HG03565 (cell line): ENCODE data around the gene VPREB1.
"Not testable (repeated sequence)": the region's sequence is repeated elsewhere in the genome, so short reads cannot be mapped to it uniquely, and the experiment has no call there.

Experiments
- ATAC-seq: cut with Tn5 transposase; IDR thresholded peaks from one replicate; pipeline ENCODE4 v1.9.1; 2021; ENCODE audit warnings: mild to moderate bottlenecking, moderate library complexity; ENCODE audit not compliant: unreplicated experiment

Gene VPREB1

DNA sequence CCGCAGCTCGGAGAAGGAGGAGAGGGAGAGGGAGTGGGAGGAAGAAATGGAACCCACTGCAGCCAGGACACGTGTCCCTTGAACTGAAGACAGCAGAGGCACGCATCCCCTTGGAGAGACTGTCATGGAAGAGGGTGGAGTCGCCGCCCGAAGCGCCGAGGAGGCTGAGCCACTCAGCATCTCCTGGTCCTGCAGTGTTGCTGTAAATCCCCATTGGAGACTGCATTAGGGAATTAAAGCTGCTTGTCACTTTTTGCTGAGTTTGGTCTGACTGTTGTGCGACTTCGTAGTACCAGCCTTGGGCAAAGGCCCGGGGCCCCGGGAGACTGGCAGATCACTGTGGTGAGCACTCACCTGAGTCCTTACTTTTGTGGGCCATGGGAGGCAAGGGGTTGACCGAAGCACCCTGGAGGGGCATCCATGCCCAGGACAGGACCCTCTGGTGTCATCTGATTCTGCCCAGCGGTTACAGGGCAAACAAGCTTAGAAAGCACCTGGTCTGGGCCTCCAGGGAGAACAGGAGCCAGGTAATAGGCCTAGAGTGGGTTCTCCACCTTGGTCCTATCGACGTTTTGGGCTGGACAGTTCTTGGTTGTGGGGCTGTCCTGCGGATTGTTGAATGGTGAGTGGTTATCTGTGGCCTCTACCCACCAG, 797 bp downstream of the VPREB1 start:
- no peak for ATAC-seq

DNA sequence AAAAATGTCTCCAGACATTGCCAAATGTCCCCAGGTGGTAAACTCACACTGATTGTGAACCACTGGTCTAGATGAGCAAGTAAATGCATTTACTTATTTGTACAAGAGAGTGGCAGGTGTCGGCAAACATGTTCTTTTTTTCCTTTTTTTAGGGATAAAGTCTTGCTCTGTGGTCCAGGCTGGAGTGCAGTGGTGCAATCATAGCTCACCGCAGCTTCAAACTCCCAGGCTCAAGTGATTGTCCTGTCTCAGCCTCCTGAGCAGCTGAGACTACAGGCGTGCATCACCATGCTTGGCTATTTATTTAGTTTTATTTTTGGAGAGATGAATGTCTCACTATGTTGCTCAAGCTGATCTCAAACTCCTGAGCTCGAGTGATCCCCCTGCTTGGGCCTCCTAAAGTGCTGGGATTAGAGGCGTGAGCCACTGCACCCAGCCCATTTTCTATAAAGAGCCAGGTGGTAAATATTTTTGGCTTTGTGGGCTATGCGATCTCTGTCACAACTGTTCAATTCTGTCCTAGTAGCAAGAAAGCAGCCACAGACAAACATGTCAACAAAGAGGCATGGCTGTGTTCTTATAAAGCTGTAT, 1.4 kb downstream of the VPREB1 start:
- ATAC-seq, result no peak

DNA sequence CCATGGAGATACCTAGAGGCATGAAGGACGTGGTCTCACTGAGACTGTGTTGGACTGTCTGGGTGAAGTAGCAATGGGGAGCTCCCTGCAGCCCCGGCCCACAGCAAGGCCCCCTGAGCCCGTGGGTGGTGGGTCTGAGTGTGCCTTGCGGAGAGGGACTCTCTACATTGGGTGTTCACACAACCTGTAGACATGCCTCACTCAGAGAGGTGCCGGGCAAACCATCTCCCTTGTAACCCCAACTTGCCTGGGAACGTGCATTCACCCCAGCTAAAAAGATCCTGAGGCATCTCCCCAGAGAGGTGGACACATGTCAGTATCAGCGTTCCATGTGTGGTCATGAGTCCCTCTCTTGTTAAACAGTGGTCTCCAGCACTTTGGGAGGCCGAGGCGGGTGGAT, 2.1 kb downstream of the VPREB1 start:
- no peak for ATAC-seq

DNA sequence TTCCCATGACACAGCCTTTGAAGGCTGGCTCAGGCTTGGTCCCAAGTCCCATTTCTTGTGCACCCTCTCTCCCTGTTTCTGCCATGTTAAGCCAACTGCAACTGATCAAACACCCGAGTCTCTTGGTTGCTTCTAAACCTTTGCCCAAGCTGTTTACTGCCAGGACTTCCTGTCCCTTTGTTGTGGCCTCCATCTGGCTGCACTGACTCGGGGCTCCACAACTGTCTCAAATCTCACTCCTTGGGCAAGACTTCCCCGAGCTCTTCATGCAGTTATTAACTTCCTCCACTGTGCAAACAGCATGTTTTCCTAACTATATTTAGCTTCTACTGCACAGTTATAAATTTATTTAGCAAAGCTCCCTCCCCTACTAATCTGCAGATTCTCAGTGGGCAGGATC, 4.3 kb downstream of the VPREB1 start:
- ATAC-seq, result no peak

DNA sequence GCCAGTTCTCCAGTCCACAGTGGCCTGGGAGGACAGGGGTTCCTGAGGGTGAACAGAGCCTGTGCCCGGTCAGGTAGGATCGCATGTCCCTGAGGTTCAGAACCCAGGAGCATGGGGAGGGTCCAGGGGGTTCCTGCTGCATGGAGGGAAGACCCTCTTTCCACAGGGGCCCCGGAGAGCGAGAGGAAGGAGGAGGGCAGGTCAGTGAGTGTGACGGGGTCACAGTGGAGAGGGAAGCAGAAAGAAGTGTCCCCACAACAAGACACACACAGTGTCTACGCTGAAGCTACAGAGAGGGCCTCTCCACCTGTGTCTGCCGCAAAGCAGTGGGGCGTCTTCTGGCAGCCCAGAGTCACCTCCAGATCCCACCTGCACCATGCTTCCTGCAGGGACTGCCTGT, 6.1 kb downstream of the VPREB1 start:
- ATAC-seq, result not testable (repeated sequence)

DNA sequence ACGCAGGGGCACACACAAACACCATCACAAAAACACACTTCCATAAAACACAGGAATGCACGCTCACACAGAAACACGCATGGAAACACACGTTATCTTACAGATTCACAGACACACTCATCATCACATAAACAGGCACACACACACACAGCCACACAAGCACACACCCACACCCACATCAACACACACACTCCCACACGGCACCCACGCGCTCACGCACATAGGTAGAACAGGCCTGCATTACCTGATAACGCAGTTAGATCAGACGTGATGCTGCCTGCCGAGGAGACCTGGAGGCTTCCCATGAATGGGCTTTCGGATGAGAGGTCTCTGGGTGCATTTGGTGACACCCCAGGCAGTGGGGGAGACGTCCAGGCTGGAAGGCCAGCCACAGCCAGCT, 11.5 kb downstream of the VPREB1 start:
- not testable (repeated sequence) for ATAC-seq

DNA sequence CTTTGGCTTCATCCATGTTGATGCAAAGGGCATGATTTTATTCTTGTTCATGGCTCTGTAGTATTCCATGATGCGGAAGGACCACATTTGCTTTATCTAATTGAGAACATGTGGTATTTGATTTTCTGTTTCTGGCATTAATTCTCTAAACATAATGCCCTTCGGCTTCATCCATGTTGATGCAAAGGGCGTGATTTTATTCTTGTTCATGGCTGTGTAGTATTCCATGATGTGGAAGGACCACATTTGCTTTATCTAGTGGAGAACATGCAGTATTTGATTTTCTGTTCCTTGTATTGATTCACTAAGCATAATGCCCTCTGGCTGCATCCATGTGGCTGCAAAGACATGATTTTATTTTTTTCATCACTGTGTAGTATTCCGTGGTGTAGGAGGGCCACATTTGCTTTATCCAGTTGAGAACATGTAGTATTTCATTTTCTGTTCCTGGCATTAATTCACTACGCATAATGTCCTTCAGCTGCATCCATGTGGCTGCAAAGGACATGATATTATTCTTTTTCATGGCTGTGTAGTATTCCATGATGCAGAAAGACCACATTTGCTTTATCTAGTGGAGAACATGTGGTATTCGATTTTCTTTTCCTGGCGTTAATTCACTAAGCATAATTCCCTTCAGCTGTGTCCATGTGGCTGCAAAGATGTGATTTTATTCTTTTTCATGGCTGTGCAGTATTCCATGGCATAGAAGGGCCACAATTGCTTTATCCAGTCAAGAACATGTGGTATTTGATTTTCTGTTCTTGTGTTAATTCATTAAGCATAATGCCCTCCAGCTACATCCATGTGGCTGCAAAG, 14.2 kb downstream of the VPREB1 start:
- ATAC-seq, result not testable (repeated sequence)

DNA sequence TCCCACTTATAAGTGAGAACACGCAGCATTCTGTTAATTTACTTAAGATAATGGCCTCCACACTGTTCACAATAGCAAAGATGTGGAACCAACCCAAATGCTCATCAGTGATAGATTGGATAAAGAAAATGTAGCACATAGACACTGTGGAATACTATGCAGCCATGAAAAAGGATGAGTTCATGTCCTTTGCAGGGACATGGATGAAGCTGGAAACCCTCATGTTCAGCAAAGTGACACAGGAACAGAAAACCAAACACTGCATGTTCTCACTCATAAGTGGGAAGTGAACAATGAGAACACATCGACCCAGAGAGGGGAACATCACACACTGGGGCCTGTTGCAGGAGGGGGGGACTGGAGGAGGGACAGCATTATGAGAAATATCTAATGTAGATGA, 15.6 kb downstream of the VPREB1 start:
- not testable (repeated sequence) for ATAC-seq

DNA sequence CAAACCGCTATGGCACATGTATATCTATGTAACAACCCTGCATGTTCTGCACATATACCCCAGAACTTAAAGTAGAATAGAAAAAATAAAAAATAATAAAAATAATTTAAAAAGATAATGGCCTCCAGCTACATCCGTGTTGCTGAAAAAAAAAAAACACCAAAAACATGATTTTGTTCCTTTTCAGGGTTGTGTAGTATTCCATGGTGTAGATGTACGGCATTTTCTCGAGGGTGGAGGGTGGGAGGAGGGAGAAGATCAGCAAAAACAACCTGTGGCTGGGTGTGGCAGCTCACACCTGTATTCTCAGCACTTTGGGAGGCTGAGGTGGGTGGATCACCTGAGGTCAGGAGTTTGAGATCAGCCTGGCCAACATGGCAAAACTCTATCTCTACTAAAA, 16.0 kb downstream of the VPREB1 start:
- ATAC-seq, result not testable (repeated sequence)

DNA sequence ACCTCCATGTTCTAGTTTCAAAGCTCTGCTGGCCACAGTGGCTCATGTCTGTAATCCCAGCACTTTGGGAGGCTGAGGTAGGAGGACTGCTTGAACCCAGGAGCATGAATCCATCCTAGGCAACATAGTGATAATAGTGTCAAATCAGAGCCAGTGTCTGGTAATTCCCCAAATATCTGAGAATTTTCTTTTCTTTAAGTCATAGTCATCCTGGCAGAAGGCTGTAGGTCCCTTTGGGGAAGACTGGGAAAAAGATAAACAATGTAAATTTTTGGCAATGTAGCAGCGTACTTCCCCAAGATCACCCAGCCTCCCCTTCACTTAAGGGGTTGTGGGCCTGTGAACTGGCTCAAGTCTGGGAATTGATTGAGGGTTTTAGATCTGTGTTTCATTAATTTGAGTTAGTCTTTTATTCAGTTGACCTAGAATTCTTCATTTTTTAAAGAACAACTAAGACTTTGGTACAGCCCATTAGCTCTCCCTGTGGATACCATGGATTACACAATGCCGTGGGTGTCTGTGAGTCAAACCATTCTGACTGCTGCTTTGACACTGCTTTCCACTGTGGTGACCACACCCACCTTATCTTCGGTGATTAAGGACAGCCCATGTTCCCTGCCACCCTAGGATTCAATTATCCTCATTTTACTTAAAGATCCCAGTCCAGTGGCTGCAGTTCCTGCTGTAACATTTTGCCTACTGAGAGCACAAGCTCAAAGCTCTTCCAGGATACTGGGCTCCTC, 17.9 kb downstream of the VPREB1 start:
- ATAC-seq, result not testable (repeated sequence)

DNA sequence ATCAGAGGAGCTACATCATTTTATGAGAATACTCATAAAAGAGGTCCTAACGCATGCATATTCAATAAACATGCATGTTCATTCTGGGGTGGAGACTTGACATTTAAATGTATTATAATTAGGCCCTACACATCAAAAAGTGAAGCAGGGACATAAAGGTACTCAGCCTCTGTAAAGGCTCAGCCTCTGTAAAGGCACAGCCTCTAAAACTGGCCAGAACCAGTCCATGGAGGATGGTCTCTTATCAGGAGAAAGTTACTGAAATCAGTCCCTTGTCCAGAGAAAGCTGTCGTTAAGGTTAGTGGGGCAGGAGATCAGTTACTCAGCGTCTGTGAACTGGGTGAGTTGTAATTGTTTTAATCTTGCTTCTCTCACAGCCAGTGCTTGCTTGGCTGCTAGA, 19.2 kb downstream of the VPREB1 start:
- not testable (repeated sequence) for ATAC-seq

DNA sequence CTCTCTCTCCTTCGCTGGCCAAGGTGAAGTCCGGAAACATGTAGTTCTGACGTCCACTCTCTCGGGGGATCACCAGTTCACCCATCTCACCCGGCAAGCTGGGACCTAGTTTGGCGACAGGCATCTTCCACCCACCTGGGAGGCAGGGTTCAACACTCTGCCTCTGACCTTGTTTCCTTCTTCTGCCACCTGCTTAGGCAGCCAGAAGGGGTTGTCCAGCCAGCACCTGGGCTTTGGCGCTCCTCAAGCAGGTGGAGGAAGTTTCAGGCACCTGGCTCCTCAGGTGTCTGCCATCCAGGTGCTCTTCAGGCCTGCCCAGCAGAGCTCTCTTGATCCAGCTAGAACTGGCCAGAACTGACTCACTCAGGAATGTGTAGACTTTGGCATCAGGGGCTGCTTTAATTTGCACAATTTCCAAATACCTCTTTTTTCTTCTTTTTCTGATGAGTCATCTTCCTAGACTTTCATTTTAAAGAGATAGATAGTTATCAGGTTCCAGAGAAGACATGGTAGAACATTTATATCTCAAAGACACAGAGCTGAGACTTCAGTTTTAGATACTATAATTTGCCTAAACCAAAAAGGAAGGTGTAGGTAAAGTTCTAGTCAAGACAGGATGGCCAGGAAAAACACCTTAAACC, 25.6 kb downstream of the VPREB1 start:
- not testable (repeated sequence) for ATAC-seq

DNA sequence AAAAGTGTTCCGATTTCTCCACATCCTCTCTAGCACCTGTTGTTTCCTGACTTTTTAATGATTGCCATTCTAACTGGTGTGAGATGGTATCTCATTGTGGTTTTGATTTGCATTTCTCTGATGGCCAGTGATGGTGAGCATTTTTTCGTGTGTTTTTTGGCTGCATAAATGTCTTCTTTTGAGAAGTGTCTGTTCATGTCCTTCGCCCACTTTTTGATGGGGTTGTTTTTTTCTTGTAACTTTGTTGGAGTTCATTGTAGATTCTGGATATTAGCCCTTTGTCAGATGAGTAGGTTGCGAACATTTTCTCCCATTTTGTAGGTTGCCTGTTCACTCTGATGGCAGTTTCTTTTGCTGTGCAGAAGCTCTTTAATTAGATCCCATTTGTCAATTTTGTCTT, 32.8 kb downstream of the VPREB1 start:
- not testable (repeated sequence) for ATAC-seq

DNA sequence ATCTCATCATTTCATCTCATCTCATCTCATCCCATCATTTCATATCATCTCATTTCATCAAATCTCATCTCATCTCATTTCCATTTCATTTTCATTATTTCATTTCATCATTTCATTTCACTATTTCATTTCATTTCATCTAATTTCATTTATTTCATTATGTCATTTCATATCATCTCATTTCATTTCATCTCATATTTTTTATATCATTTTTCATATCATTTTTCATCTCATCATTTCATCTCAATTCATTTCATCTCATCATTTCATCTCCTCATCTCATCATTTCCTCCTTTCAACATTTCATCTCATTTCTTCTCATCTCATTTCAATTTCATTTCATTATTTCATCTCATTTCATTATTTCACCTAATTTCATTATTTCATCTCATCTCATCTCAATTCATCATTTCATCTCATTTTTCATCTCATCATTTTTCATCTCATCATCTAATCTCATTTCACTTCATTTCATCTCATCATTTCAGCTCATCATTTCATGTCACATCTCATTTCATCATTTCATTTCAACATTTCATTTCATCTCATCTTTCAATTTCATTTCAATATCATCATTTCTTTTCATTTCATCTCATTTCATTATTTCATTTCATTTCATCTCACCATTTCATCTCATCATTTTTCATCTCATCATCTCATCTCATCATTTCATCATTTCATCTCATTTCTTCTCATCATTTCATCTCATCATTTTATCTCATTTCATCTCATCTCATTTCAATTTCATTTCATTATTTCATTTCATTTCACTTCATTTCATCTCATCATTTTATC, 40.6 kb downstream of the VPREB1 start:
- not testable (repeated sequence) for ATAC-seq

DNA sequence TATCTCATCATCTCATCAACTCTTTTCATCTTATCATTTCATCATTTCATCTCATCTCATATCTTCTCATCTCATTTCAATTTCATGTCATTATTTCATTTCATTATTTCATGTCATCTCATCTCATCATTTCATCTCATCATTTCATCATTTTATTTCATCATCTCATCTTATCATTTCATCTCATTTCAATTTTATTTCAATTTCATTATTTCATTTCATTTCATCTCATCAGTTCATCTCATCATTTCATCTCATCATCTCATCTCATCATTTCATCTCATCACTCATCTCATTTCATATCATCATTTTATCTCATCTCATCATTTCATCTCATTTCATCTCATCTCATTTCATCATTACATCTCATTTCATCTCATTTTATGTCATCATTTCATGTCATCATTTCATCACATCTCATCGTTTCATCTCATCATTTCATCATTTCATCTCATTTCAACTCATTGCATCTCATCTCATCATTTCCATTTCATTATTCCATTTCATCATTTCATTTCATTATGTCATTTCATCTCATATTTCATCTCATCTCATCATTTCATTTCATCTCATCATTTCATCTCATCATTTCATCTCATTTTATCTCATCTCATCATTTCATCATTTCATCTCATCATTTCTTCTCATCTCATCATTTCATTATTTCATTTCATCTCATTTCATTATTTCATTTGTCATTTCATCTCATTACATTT, 42.0 kb downstream of the VPREB1 start:
- not testable (repeated sequence) for ATAC-seq

DNA sequence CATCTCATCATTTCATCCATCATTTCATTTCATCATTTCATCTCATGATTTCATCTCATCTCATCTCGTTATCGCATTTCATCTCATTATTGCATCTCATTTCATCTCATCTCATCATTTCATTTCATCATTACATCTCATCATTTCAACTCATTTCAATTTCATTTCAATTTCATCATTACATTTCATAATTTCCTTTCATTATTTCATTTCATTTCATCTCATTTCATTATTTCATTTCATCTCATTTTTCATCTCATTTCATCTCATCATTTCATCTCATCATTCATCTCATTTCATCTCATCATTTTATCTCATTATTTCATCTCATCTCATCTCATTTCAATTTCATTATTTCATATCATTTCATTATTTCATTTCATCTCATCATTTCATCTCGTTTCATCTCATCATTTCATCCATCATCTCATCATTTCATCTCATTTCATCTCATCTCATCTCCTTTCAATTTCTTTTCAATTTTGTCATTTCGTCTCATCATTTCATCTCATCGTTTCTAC, 42.6 kb downstream of the VPREB1 start:
- not testable (repeated sequence) for ATAC-seq

DNA sequence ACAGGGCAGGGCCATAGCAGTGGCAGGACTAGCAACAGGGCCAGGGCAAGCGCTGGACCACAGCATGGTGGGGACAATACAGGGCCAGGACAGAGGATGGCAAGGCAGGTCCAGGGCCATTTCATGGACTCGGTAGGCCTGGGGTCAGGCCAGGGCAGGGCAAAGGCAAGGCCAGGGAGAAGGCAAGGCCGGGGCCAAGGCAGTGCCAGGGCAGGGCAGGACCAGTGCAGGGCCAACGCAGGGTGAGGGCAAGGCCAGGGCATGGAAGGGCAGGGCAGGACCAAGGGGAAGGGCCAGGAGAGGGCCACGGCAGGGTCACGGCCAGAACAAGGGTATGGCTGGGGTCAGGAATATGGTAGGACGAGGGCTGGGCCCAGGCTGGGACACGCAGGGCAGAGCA, 45.1 kb downstream of the VPREB1 start:
- not testable (repeated sequence) for ATAC-seq

DNA sequence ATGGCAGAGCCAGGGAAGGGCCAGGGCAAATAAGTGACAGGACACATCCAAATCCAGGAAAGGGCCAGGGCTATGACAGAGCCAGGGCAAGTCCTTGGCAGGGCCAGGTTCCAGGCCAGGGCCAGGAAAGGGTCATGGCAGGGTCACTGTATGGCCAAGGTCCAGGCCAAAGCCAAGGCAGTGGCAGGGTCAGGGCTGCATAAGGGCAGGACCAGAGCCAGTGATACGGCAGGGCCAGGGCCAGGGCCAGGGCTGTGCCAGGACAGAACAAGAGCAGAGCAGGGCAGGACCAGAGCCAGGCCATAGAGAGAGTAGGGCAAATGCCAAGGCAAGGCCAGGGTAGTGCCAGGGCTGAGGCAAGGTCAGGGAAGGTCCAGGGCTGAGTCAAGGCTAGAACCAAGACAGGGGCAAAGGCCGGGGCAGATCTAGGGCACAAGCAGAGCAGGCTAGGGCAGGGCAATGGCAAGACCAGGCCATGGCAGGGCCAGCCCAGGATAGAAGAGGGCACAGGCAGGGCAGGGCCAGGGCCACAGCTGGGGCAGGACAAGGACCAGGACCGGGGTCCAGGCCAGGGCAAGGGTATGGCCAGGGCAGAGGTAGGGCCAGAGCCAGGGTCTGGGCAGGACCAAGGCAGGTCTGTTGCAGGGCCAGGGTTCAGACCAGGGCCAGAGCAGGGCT, 46.7 kb downstream of the VPREB1 start:
- not testable (repeated sequence) for ATAC-seq
